ENCODE results near the gene CNGA2. TPM values are rescaled to one million over a fixed set of nuclear protein-coding genes. Genes with fewer than 3 reads are reported as not detected.

Gene CNGA2
- total and polyA plus RNA-seq, 4 donors: not detected

GRCh38 chrX:151712253-151712652 is 22.3 kb upstream of the CNGA2 start:
- H3K4me3 ChIP-seq: no peak overlapping the region
- H3K9me3 ChIP-seq (ENCODE audit: control insufficient read depth in 4 of 4, insufficient read depth in 3 of 4, low read length in 3 of 4): peaks cover 0 to 3% (median 0%) of the 10 kb centered on the region in 4 donors
- ATAC-seq (ENCODE audit: insufficient read depth, low FRiP score): no peak
- no peak for DNase-seq
- no peaks in the 10 kb centered on the region for H3K36me3 ChIP-seq (ENCODE audit: control insufficient read depth in 4 of 4, insufficient read depth in 4 of 4, low read length in 4 of 4)
- H3K4me1 ChIP-seq (ENCODE audit: control insufficient read depth in 5 of 5, insufficient read depth in 5 of 5, low read length in 5 of 5): peaks cover 0 to 4% (median 0%) of the 10 kb centered on the region in 5 donors
- H3K9ac ChIP-seq (ENCODE audit: insufficient read depth in 1 of 2, low read length in 2 of 2): no peak overlapping the region
- peaks cover 0 to 6% (median 2%) of the 10 kb centered on the region in 3 donors for H3K27me3 ChIP-seq (ENCODE audit: control insufficient read depth in 3 of 3, insufficient read depth in 3 of 3, low read length in 2 of 3)
- WGBS, 2 donors: 59 to 66% methylated on average over 3 of the region's 3 CpGs
- H3K27ac ChIP-seq (ENCODE audit: low read depth in 1 of 2, low read length in 1 of 2): peak overlapping the region in 1 of 2 donors; percentile 37
- TF ChIP-seq, protein P1, sequence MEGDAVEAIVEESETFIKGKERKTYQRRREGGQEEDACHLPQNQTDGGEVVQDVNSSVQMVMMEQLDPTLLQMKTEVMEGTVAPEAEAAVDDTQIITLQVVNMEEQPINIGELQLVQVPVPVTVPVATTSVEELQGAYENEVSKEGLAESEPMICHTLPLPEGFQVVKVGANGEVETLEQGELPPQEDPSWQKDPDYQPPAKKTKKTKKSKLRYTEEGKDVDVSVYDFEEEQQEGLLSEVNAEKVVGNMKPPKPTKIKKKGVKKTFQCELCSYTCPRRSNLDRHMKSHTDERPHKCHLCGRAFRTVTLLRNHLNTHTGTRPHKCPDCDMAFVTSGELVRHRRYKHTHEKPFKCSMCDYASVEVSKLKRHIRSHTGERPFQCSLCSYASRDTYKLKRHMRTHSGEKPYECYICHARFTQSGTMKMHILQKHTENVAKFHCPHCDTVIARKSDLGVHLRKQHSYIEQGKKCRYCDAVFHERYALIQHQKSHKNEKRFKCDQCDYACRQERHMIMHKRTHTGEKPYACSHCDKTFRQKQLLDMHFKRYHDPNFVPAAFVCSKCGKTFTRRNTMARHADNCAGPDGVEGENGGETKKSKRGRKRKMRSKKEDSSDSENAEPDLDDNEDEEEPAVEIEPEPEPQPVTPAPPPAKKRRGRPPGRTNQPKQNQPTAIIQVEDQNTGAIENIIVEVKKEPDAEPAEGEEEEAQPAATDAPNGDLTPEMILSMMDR (IDR thresholded peaks at IDR 0.05; ENCODE audit: control extremely low read depth, extremely low read depth): no peak

- peaks cover 0 to 4% (median 0%) of the 10 kb centered on the region in 5 donors for H3K4me1 ChIP-seq (ENCODE audit: control insufficient read depth in 5 of 5, insufficient read depth in 5 of 5, low read length in 5 of 5)
- no peak overlapping the region for H3K4me3 ChIP-seq
- H3K36me3 ChIP-seq (ENCODE audit: control insufficient read depth in 4 of 4, insufficient read depth in 4 of 4, low read length in 4 of 4): no peaks in the 10 kb centered on the region
- DNase-seq (no peak), ATAC-seq (ENCODE audit: insufficient read depth, low FRiP score) (no peak)
- WGBS, 2 donors: 59 to 63% methylated on average over 3 of the region's 3 CpGs
- no peak overlapping the region for H3K9ac ChIP-seq (ENCODE audit: insufficient read depth in 1 of 2, low read length in 2 of 2)
- TF ChIP-seq, protein P1 (IDR thresholded peaks at IDR 0.05; ENCODE audit: control extremely low read depth, extremely low read depth): no peak
- H3K9me3 ChIP-seq (ENCODE audit: control insufficient read depth in 4 of 4, insufficient read depth in 3 of 4, low read length in 3 of 4): peaks cover 0 to 3% (median 0%) of the 10 kb centered on the region in 4 donors
- peaks cover 0 to 6% (median 2%) of the 10 kb centered on the region in 3 donors for H3K27me3 ChIP-seq (ENCODE audit: control insufficient read depth in 3 of 3, insufficient read depth in 3 of 3, low read length in 2 of 3)
- no peak overlapping the region for H3K27ac ChIP-seq (ENCODE audit: low read depth in 1 of 2, low read length in 1 of 2)
Observed at GRCh38 chrX:151713849-151714248, 20.7 kb upstream of the CNGA2 start.

DNA sequence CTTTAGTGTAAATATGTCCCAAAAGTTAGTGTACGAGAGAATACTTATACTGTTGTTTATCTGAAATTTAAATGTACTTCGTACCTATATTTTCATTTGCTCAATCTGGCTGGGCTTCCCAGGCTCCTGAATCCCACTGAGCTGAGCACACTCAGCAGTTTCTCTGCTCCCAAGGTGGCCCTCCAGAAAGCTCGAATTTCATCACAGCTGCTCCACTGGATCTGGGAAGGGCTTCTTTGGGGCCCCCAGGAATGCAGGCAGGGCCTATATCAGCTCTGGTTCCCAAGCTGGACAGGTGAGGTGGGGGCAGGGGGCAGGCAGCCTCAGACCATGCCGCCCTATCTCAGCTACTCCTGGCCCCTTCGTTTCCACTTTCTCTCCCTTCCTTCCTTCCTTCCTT is 20.2 kb upstream of the CNGA2 start:
- 52% methylated on average over 4 to 5 of the region's 5 CpGs for WGBS, 2 donors
- TF ChIP-seq, protein P1 (IDR thresholded peaks at IDR 0.05; ENCODE audit: control extremely low read depth, extremely low read depth): no peak
- Histone ChIP-seq H3K4me1 (ENCODE audit: control insufficient read depth in 5 of 5, insufficient read depth in 5 of 5, low read length in 5 of 5) (peaks cover 0 to 4% (median 0%) of the 10 kb centered on the region in 5 donors), H3K9me3 (ENCODE audit: control insufficient read depth in 4 of 4, insufficient read depth in 3 of 4, low read length in 3 of 4) (peaks cover 0 to 3% (median 0%) of the 10 kb centered on the region in 4 donors), H3K4me3 (no peak overlapping the region), H3K27me3 (ENCODE audit: control insufficient read depth in 3 of 3, insufficient read depth in 3 of 3, low read length in 2 of 3) (peaks cover 0 to 6% (median 2%) of the 10 kb centered on the region in 3 donors), H3K27ac (ENCODE audit: low read depth in 1 of 2, low read length in 1 of 2) (no peak overlapping the region), H3K9ac (ENCODE audit: insufficient read depth in 1 of 2, low read length in 2 of 2) (no peak overlapping the region), H3K36me3 (ENCODE audit: control insufficient read depth in 4 of 4, insufficient read depth in 4 of 4, low read length in 4 of 4) (no peaks in the 10 kb centered on the region)
- DNase-seq (peak in 1 of 3 donors; percentile 21), ATAC-seq (ENCODE audit: insufficient read depth, low FRiP score) (no peak)

DNA sequence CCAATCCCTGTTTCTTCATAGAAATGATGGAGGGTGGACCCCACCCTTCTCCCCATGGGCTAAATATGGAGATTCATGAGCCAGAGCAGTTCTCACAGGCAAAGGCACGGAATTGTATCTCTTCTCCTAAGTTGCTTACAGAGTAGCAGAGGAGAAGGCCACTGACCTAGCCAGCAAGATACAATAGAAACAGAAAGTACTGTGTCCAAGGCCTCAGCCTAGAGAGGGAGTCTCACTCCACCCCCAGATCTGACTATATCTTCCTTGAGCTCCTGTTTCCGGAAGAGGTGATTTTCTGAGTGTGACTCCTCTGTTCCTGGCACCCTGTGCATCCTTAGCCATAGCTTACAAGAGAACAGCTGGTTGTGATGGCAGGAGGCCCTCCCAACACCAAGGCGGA is 18.8 kb upstream of the CNGA2 start, which contains the start of gene FATE1:
FATE1 (plus strand) TSS at position 284 of the 400 bp plus-strand sequence; CDS start at position 369, 85 bp downstream.
- Histone ChIP-seq H3K9me3 (ENCODE audit: control insufficient read depth in 4 of 4, insufficient read depth in 3 of 4, low read length in 3 of 4) (peaks cover 0 to 3% (median 0%) of the 10 kb centered on the region in 4 donors), H3K4me1 (ENCODE audit: control insufficient read depth in 5 of 5, insufficient read depth in 5 of 5, low read length in 5 of 5) (peaks cover 0 to 4% (median 0%) of the 10 kb centered on the region in 5 donors), H3K27ac (ENCODE audit: low read depth in 1 of 2, low read length in 1 of 2) (no peak within 1 kb of the TSS), H3K36me3 (ENCODE audit: control insufficient read depth in 4 of 4, insufficient read depth in 4 of 4, low read length in 4 of 4) (no peaks in the 10 kb centered on the region), H3K4me3 (no peak within 1 kb of the TSS), H3K9ac (ENCODE audit: insufficient read depth in 1 of 2, low read length in 2 of 2) (no peak within 1 kb of the TSS), H3K27me3 (ENCODE audit: control insufficient read depth in 3 of 3, insufficient read depth in 3 of 3, low read length in 2 of 3) (peaks cover 0 to 6% (median 2%) of the 10 kb centered on the region in 3 donors)
- ATAC-seq (ENCODE audit: insufficient read depth, low FRiP score): no peak
- whole genome bisulfite sequencing, 2 donors: 69 to 78% methylated on average over 3 of the region's 3 CpGs
- TF ChIP-seq, protein P1 (IDR thresholded peaks at IDR 0.05; ENCODE audit: control extremely low read depth, extremely low read depth): no peak
- no peak for DNase-seq

Data from lung (tissue), 12 donors.